ENCODE measurements around the gene CTAGE4.
"Not testable (repeated sequence)": the region's sequence is repeated elsewhere in the genome, so short reads cannot be mapped to it uniquely, and the experiment has no call there.

CTAGE4 gene

DNA sequence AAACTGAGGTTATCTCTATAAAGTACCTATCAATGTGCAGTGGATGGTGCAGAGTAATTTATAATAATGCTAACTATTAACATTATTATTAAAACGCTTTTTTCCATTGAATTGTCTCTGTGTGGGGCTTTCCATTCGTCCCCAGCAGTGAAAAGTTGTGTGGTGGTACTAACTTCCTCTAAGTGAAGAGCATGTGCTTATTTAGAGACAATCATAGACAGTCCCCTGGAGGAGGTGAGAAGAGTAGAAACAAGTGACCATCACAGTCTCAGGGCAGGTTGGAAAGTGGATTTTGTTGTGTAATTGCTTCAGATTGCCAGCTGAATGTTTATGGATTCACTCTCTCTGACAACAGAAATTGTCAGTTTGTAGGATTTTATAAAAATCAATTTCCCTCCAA lies 47.8 kb downstream of the CTAGE4 start:
- H3K27me3 ChIP-seq (ENCODE audit: low read depth); H3K4me3 ChIP-seq; H3K4me1 ChIP-seq; H3K9me3 ChIP-seq; in situ Hi-C loops (cut with MboI; ENCODE audit: low sequenced_read_pairs); H3K36me3 ChIP-seq (replicated peaks); DNase-seq (ENCODE audit: low spot score in 2 of 2): not testable (repeated sequence)

DNA sequence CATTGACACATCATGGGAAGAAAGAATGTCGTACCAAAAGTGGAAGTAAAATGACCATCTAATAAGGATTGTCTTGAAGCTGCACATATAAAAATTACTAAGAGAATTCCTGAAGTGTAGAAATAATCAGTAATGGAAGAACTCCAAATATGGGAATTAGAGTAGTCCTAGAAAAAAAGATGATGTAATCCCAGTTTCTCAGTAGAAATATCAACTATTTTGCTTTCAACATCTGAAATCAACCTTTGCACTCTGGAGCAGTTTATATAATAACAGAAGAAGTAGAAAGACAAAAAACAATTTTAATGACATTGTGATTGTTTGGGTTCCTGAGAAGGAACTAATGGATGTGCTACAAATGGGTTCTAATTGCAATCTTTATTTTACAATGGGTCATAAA lies 49.8 kb downstream of the CTAGE4 start:
- H3K4me3 ChIP-seq; H3K36me3 ChIP-seq (replicated peaks); in situ Hi-C loops (cut with MboI; ENCODE audit: low sequenced_read_pairs); DNase-seq (ENCODE audit: low spot score in 2 of 2); H3K4me1 ChIP-seq; H3K9me3 ChIP-seq; H3K27me3 ChIP-seq (ENCODE audit: low read depth): not testable (repeated sequence)

All from HAP-1 (cell line).